OCI-LY1 (cell line): ENCODE results near the gene LY9.

Source experiments
- H2AFZ ChIP-seq: fragments of 200-600 bp; sonication (generic), shearing (Covaris generic); 2 replicates; pipeline ENCODE4 v1.6.0; 2014; ENCODE audit warnings: antibody characterized with exemption, mild to moderate bottlenecking, low read length
- H3F3A ChIP-seq: fragments of 200-600 bp; sonication (generic), shearing (Covaris generic); 2 replicates; pipeline ENCODE4 v1.6.0; 2014; ENCODE audit warnings: mild to moderate bottlenecking, antibody characterized with exemption, low read length, moderate library complexity; ENCODE audit not compliant: insufficient read depth
- H3K27ac ChIP-seq: fragments of 200-600 bp; sonication (generic); 2 replicates; pipeline ENCODE4 v1.5.1; 2014; ENCODE audit warnings: low read length, mixed run types, mild to moderate bottlenecking, low read depth; ENCODE audit not compliant: poor library complexity, severe bottlenecking
- H3K27me3 ChIP-seq: fragments of 200-600 bp; sonication (generic); 2 replicates; pipeline ENCODE4 v1.6.0; 2014; ENCODE audit warnings: antibody characterized with exemption, mild to moderate bottlenecking, low read length, moderate library complexity; ENCODE audit not compliant: insufficient read depth
- H3K36me3 ChIP-seq: fragments of 200-600 bp; sonication (generic); 2 replicates; pipeline ENCODE4 v1.6.1; 2014; ENCODE audit warnings: mild to moderate bottlenecking, antibody characterized with exemption, low read length, moderate library complexity, mixed read lengths; ENCODE audit not compliant: insufficient read depth
- H3K4me1 ChIP-seq: fragments of 200-600 bp; sonication (generic); 2 replicates; pipeline ENCODE4 v1.5.1; 2014; ENCODE audit warnings: mild to moderate bottlenecking, low read length, moderate library complexity; ENCODE audit not compliant: insufficient read depth, severe bottlenecking
- H3K4me2 ChIP-seq: fragments of 200-600 bp; sonication (generic), shearing (Covaris generic); 2 replicates; pipeline ENCODE4 v1.6.1; 2014; ENCODE audit warnings: low read length
- H3K4me3 ChIP-seq: fragments of 200-600 bp; sonication (generic); 2 replicates; pipeline ENCODE4 v1.5.1; 2014; ENCODE audit warnings: low read length, low read depth, mild to moderate bottlenecking, mixed read lengths; ENCODE audit not compliant: poor library complexity, severe bottlenecking
- H3K79me2 ChIP-seq: fragments of 200-600 bp; shearing (Covaris generic); 2 replicates; pipeline ENCODE4 v1.6.1; 2016; ENCODE audit warnings: mixed run types, low read length, mixed read lengths; ENCODE audit not compliant: insufficient read depth
- H3K9ac ChIP-seq: fragments of 200-600 bp; sonication (generic), shearing (Covaris generic); 2 replicates; pipeline ENCODE4 v1.6.1; 2014; ENCODE audit warnings: mild to moderate bottlenecking, low read length, mixed read lengths
- H3K9me2 ChIP-seq: fragments of 200-600 bp; sonication (generic), shearing (Covaris generic); 2 replicates; pipeline ENCODE4 v1.6.1; 2014; ENCODE audit warnings: low read depth, mild to moderate bottlenecking, low read length, mixed read lengths
- H3K9me3 ChIP-seq: fragments of 200-600 bp; shearing (Covaris generic); 2 replicates; pipeline ENCODE4 v1.6.1; 2014; ENCODE audit warnings: low read length, mixed read lengths
- H4K20me1 ChIP-seq: fragments of 200-600 bp; sonication (generic), shearing (Covaris generic); 2 replicates; pipeline ENCODE4 v1.6.0; 2016; ENCODE audit warnings: mild to moderate bottlenecking, low read length; ENCODE audit not compliant: insufficient read depth
- EZH2 ChIP-seq: fragments of 200-600 bp; sonication (generic), shearing (Covaris generic); IDR thresholded peaks from 2 replicates; pipeline ENCODE4 v1.8.0; 2017; ENCODE audit warnings: borderline replicate concordance, mixed run types, mild to moderate bottlenecking, antibody characterized with exemption, low read length, moderate library complexity, mixed read lengths
- TF ChIP-seq, protein P1 (sequence below): fragments of 200-600 bp; sonication (generic), shearing (Covaris generic); IDR thresholded peaks from 2 replicates; pipeline ENCODE4 v1.5.1; 2017; ENCODE audit warnings: mild to moderate bottlenecking, antibody characterized with exemption, low read length, moderate library complexity, mixed read lengths

LY9 gene

DNA sequence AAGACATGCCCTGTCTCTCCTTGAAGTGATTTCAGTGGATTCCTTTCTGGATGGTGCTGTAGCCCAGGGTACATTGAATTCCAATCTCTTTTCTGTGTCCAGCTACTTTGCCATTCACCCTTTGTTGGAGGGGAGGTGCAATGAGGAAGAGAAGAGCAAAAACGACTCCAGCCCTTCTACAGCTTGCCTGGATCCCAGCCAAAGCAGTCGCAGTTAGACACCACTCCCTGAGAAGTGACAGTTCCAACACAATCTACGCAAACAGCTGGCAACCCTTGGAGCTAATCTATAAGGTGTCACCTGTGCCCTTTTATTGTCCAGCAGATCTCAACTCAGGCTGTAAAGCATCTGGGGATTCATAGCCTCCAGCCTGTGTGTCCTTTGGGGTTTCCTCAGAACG is 62.1 kb downstream of the LY9 start:
- Histone ChIP-seq H3K9ac (no peak overlapping the region), H4K20me1 (no peaks in the 10 kb centered on the region), H3K27ac (no peak overlapping the region), H3K79me2 (no peaks in the 10 kb centered on the region), H2AFZ (no peak overlapping the region), H3K4me3 (no peak overlapping the region), H3F3A (no peaks in the 10 kb centered on the region), H3K9me2 (no peaks in the 10 kb centered on the region), H3K4me2 (no peak overlapping the region), H3K4me1 (no peaks in the 10 kb centered on the region), H3K27me3 (no peaks in the 10 kb centered on the region), H3K36me3 (no peaks in the 10 kb centered on the region), H3K9me3 (0 out of 2 replicates have a peak, but pooled peaks cover under 1% of the 10 kb centered on the region)
- TF ChIP-seq, protein P1, sequence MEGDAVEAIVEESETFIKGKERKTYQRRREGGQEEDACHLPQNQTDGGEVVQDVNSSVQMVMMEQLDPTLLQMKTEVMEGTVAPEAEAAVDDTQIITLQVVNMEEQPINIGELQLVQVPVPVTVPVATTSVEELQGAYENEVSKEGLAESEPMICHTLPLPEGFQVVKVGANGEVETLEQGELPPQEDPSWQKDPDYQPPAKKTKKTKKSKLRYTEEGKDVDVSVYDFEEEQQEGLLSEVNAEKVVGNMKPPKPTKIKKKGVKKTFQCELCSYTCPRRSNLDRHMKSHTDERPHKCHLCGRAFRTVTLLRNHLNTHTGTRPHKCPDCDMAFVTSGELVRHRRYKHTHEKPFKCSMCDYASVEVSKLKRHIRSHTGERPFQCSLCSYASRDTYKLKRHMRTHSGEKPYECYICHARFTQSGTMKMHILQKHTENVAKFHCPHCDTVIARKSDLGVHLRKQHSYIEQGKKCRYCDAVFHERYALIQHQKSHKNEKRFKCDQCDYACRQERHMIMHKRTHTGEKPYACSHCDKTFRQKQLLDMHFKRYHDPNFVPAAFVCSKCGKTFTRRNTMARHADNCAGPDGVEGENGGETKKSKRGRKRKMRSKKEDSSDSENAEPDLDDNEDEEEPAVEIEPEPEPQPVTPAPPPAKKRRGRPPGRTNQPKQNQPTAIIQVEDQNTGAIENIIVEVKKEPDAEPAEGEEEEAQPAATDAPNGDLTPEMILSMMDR, result no peak
- no peak for TF ChIP-seq EZH2

DNA sequence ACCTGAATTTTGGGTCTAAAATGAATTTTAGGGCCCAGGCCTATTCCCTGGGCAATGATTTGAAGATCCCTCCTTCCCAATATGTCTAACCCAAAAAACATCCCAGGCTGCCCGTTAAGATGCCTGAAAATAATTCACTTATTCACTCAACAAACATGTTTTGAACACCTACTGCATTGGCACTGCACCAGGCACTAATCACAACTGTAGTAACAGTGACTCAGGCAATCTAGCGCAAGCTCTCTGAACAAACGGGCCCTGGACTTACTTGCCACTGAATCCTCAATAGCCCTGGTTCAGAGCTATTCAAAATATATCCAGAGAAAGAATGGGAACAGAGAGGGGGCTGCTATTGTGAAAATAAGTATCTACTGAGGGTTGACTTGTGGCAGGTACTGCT is 62.5 kb downstream of the LY9 start:
- Histone ChIP-seq H3K36me3 (no peaks in the 10 kb centered on the region), H3K4me1 (no peaks in the 10 kb centered on the region), H3K4me2 (no peak overlapping the region), H3K27ac (no peak overlapping the region), H3K27me3 (no peaks in the 10 kb centered on the region), H3K9me2 (no peaks in the 10 kb centered on the region), H3K4me3 (no peak overlapping the region), H2AFZ (no peak overlapping the region), H3F3A (no peaks in the 10 kb centered on the region), H3K79me2 (no peaks in the 10 kb centered on the region), H3K9ac (no peak overlapping the region), H3K9me3 (no peaks in the 10 kb centered on the region), H4K20me1 (no peaks in the 10 kb centered on the region)
- no peak for TF ChIP-seq EZH2
- TF ChIP-seq, protein P1, result no peak

DNA sequence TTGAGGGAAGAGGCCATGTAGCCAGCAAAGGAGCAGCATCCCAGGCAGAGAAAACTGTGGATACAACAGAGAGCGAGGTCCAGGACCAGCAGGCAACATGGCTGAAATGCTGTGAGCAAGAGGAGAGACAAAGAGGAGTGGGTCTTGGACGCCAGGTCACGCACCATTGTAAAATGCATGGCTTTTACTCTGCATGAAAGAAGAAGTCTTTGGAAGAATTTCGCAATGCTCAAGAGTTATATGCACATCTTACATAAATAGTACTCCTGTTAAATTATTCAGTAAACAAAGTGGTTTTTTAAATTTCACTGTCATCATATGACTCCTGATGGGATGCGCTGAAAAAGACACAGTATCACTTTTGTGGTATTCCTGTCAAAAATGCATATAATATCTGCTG is 63.2 kb downstream of the LY9 start:
- H3K36me3 ChIP-seq, result no peaks in the 10 kb centered on the region
- no peak overlapping the region for H3K4me3 ChIP-seq
- no peak overlapping the region for H3K27ac ChIP-seq
- peaks cover 5% of the 10 kb centered on the region; the same call in 1 of the 2 replicates for H3K27me3 ChIP-seq
- no peaks in the 10 kb centered on the region for H4K20me1 ChIP-seq
- no peak for TF ChIP-seq EZH2
- TF ChIP-seq, protein P1, result no peak
- no peaks in the 10 kb centered on the region for H3K79me2 ChIP-seq
- no peak overlapping the region for H2AFZ ChIP-seq
- H3K9me3 ChIP-seq, result no peaks in the 10 kb centered on the region
- H3F3A ChIP-seq, result no peaks in the 10 kb centered on the region
- H3K4me1 ChIP-seq, result no peaks in the 10 kb centered on the region
- no peaks in the 10 kb centered on the region for H3K9me2 ChIP-seq
- H3K4me2 ChIP-seq, result no peak overlapping the region
- H3K9ac ChIP-seq, result no peak overlapping the region
